ENCODE results near the gene DIPK1A. TPM values are rescaled to one million over a fixed set of nuclear protein-coding genes. Genes with fewer than 3 reads are reported as not detected.

The DIPK1A gene
- total RNA-seq, 1 experiment from 2014 or later = 3.8 TPM

- Mint-ChIP-seq H3K4me3 (no peak overlapping the region), H3K27me3 (ENCODE audit: low read depth) (no peaks in the 10 kb centered on the region), H3K9me3 (peaks cover 0 to 5% of the 10 kb centered on the region in 2 experiments; a peak in 4 of 5 replicates), H3K4me1 (peaks cover 3% of the 10 kb centered on the region in 2 experiments; a peak in 3 of 4 replicates), H3K27ac (no peak overlapping the region; a peak in 1 of 7 replicates), H3K36me3 (ENCODE audit: insufficient read depth in 1 of 3, low read depth in 3 of 3) (peaks cover 0 to 6% (median 6%) of the 10 kb centered on the region in 3 experiments; a peak in 3 of 7 replicates)
- H3K18ac ChIP-seq (ENCODE audit: insufficient read length, low read depth, low read length) = no peak overlapping the region
- no peak overlapping the region for H2AFZ ChIP-seq (ENCODE audit: low read length)
- no peak overlapping the region for H3K9ac ChIP-seq (ENCODE audit: extremely low read depth, insufficient read length, low read length)
- H3K4me2 ChIP-seq (ENCODE audit: insufficient read depth, insufficient read length, low read length) = no peak overlapping the region
- no peak overlapping the region for H4K91ac ChIP-seq (ENCODE audit: insufficient read length, low read depth, low read length)
- no peaks in the 10 kb centered on the region for H3K9me3 ChIP-seq (ENCODE audit: control insufficient read depth, low read depth, low read length)
- no peaks in the 10 kb centered on the region for H3K4me1 ChIP-seq (ENCODE audit: insufficient read depth, low read length)
- no peak overlapping the region for H2BK20ac ChIP-seq (ENCODE audit: low read depth, low read length, poor library complexity, severe bottlenecking)
- no peak overlapping the region for H2BK5ac ChIP-seq (ENCODE audit: insufficient read length, low read length)
- no peak overlapping the region for H3K23ac ChIP-seq (ENCODE audit: insufficient read length, low read depth, low read length)
- H2AK5ac ChIP-seq (ENCODE audit: insufficient read length, low read length) = no peak overlapping the region
- H3K56ac ChIP-seq (ENCODE audit: insufficient read length, low read depth, low read length) = no peak overlapping the region
- no peak for DNase-seq
- no peak overlapping the region for H3K14ac ChIP-seq (ENCODE audit: insufficient read depth, low read length)
- H3K23me2 ChIP-seq (ENCODE audit: insufficient read length, low read depth, low read length, poor library complexity, severe bottlenecking) = no peaks in the 10 kb centered on the region
- no peak overlapping the region for H3K27ac ChIP-seq (ENCODE audit: insufficient read length, low read depth, low read length)
- TF ChIP-seq CTCF (conservative IDR thresholded peaks at IDR 0.05) = no peak
- no CpG with 5 or more reads among the region's 8 CpGs for WGBS (ENCODE audit: extremely low coverage, insufficient read length, low lambda C conversion rate)
- H3K79me1 ChIP-seq (ENCODE audit: insufficient read depth, low read depth, low read length, poor library complexity, severe bottlenecking) = no peaks in the 10 kb centered on the region
- H3K79me2 ChIP-seq (ENCODE audit: insufficient read depth, low read length) = no peaks in the 10 kb centered on the region
- H4K8ac ChIP-seq (replicated peaks; ENCODE audit: insufficient read length, low read depth, low read length) = no peak overlapping the region
- H4K5ac ChIP-seq (ENCODE audit: insufficient read length, low read depth, low read length) = no peak overlapping the region
- H3K4ac ChIP-seq (ENCODE audit: low read depth, low read length) = no peak overlapping the region
- no peak overlapping the region for H2BK120ac ChIP-seq (ENCODE audit: low read depth, low read length, poor library complexity, severe bottlenecking)
- no peaks in the 10 kb centered on the region for H3K27me3 ChIP-seq (ENCODE audit: insufficient read depth, low read length)
- no peaks in the 10 kb centered on the region for H4K20me1 ChIP-seq (ENCODE audit: control insufficient read depth, insufficient read depth, insufficient read length)
- H3T11ph ChIP-seq (ENCODE audit: low read length) = no peak overlapping the region
- no peak overlapping the region for H2BK15ac ChIP-seq (ENCODE audit: low read depth, low read length)
- H2BK12ac ChIP-seq (ENCODE audit: insufficient read length, low read depth, low read length) = no peak overlapping the region
Measured at GRCh38 chr1:92921031-92922023, 39.9 kb downstream of the DIPK1A start.

Measured in H9 (cell line).